A673 (cell line): ENCODE results near the gene CPEB4. TPM values are rescaled to one million over a fixed set of nuclear protein-coding genes. Genes with fewer than 3 reads are reported as not detected.

Experiments
- BruUV-seq: library from RNA; stranded (reverse); fragments of 400-500 nt; replicated peaks from 2 replicates; lab custom pipeline; 2021; lab: Mats Ljungman, UMichigan
- CTCF ChIA-PET: fragments of 300-600 bp; sonication (Branson Sonifier 250); formaldehyde crosslinking; loops from one replicate; lab custom pipeline; 2022; ENCODE audit warnings: antibody characterized with exemption; lab: Charles Lee
- POLR2A ChIA-PET: fragments of 300-600 bp; sonication (Branson Sonifier 250); formaldehyde crosslinking; loops from one replicate; lab custom pipeline; 2022; ENCODE audit warnings: antibody characterized with exemption; ENCODE audit not compliant: low non-redundant PET; lab: Charles Lee
- DNase-seq: peaks from one replicate; pipeline ENCODE4 v3.0.0-alpha.2; 2015; ENCODE audit warnings: low spot score
- H3K27ac ChIP-seq: fragments of 200-600 bp; sonication (generic); 2 replicates; pipeline ENCODE4 v1.5.1; 2016; ENCODE audit warnings: mixed run types, low read depth, mild to moderate bottlenecking, mixed read lengths, antibody characterized with exemption, low read length; ENCODE audit not compliant: poor library complexity, severe bottlenecking
- H3K27me3 ChIP-seq: fragments of 200-600 bp; sonication (generic); replicated peaks from 2 replicates; pipeline ENCODE4 v1.6.1; 2017; ENCODE audit warnings: mixed run types, low read depth, mild to moderate bottlenecking, mixed read lengths, antibody characterized with exemption, low read length; ENCODE audit not compliant: insufficient read depth, poor library complexity
- H3K36me3 ChIP-seq: fragments of 200-600 bp; sonication (generic); 2 replicates; pipeline ENCODE4 v1.6.1; 2016; ENCODE audit warnings: mixed run types, mild to moderate bottlenecking, mixed read lengths, antibody characterized with exemption, low read length; ENCODE audit not compliant: insufficient read depth, poor library complexity, severe bottlenecking
- H3K4me1 ChIP-seq: fragments of 200-600 bp; sonication (generic); 2 replicates; pipeline ENCODE4 v1.6.1; 2017; ENCODE audit warnings: mixed run types, mild to moderate bottlenecking, mixed read lengths, antibody characterized with exemption, low read length; ENCODE audit not compliant: insufficient read depth, poor library complexity, severe bottlenecking
- H3K4me3 ChIP-seq: fragments of 200-600 bp; sonication (generic); 2 replicates; pipeline ENCODE4 v1.5.1; 2016; ENCODE audit warnings: low read depth, mixed run types, mild to moderate bottlenecking, mixed read lengths, low read length; ENCODE audit not compliant: poor library complexity, severe bottlenecking
- H3K9me3 ChIP-seq: fragments of 200-600 bp; sonication (generic); 2 replicates; pipeline ENCODE4 v1.6.1; 2016; ENCODE audit warnings: mixed run types, low read depth, mild to moderate bottlenecking, mixed read lengths, antibody characterized with exemption, low read length; ENCODE audit not compliant: poor library complexity, severe bottlenecking
- CTCF ChIP-seq: fragments of 300-800, 200-600 bp; sonication (generic); conservative IDR thresholded peaks from 2 replicates; pipeline ENCODE4 v1.5.1; 2017; ENCODE audit warnings: low read depth, mild to moderate bottlenecking, antibody characterized with exemption, low read length, moderate library complexity, mixed read lengths
- EZH2 ChIP-seq: fragments of 200-600 bp; sonication (generic); IDR thresholded peaks from 2 replicates; pipeline ENCODE4 v1.6.1; 2017; ENCODE audit warnings: borderline replicate concordance, low read depth, mild to moderate bottlenecking, mixed read lengths, antibody characterized with exemption, low read length; ENCODE audit not compliant: poor library complexity, severe bottlenecking
- intact Hi-C: fragments of 100-400 bp; cut with micrococcal nuclease; formaldehyde crosslinking; loops from one replicate; pipeline ENCODE4 v1.10.0; 2022; ENCODE audit not compliant: unreplicated experiment
- total RNA-seq: library from RNA; stranded (reverse); gene quantifications from 2 replicates; pipeline ENCODE4 v1.2.3, GENCODE V29; 2021

The CPEB4 gene
- total RNA-seq, 1 experiment from 2014 or later, result 1.6 TPM

DNA sequence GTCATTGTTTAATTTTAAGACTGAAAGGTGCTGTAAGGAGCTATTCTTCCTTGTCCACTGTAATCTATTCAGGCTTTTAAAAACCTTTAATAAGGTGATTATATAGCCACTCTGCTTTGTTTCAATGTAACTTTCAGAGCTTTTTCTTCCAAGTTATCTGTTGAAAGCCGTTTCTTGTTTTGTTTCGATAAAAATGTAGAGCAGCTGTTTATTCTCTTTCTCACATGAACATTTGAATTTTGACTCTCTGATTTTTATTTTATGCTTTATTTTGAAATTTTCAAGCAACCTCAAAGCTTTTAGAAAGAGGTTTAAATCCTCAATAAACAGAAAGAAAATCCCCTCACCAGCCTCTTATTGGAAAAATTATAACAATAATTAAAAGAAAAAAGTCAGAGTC, 47.2 kb downstream of the CPEB4 start:
- no TSS peak for BruUV-seq

GRCh38 chr5:173940269-173940668, 52.1 kb downstream of the CPEB4 start:
- no TSS peak for BruUV-seq

More for the DNA sequence above, 47.2 kb downstream of the CPEB4 start:
- Histone ChIP-seq H3K4me3 (no peak overlapping the region), H3K4me1 (no peaks in the 10 kb centered on the region), H3K27me3 (no peaks in the 10 kb centered on the region), H3K9me3 (no peaks in the 10 kb centered on the region), H3K36me3 (no peaks in the 10 kb centered on the region), H3K27ac (no peak overlapping the region)
- TF ChIP-seq CTCF, result no peak
- DNase-seq, result no peak
- ChIA-PET POLR2A (no interaction called here), CTCF (no interaction called here)
- intact Hi-C loops, result no loop called here

GRCh38 chr5:173941102-173941501, 53.0 kb downstream of the CPEB4 start:
- H3K36me3 ChIP-seq, result no peaks in the 10 kb centered on the region
- no TSS peak for BruUV-seq
- CTCF ChIA-PET, result no interaction called here
- POLR2A ChIA-PET, result no interaction called here
- no peaks in the 10 kb centered on the region for H3K27me3 ChIP-seq
- H3K27ac ChIP-seq, result no peak overlapping the region
- intact Hi-C loops, result no loop called here
- no peaks in the 10 kb centered on the region for H3K9me3 ChIP-seq
- DNase-seq, result no peak
- no peaks in the 10 kb centered on the region for H3K4me1 ChIP-seq
- no peak for TF ChIP-seq CTCF
- no peak for TF ChIP-seq EZH2
- no peak overlapping the region for H3K4me3 ChIP-seq

More at GRCh38 chr5:173940269-173940668, 52.1 kb downstream of the CPEB4 start:
- ChIA-PET POLR2A (no interaction called here), CTCF (no interaction called here)
- intact Hi-C loops, result no loop called here
- no peaks in the 10 kb centered on the region for H3K27me3 ChIP-seq
- no peak for DNase-seq
- no peak for TF ChIP-seq EZH2
- no peak for TF ChIP-seq CTCF
- no peak overlapping the region for H3K4me3 ChIP-seq
- H3K9me3 ChIP-seq, result no peaks in the 10 kb centered on the region
- no peaks in the 10 kb centered on the region for H3K36me3 ChIP-seq
- no peaks in the 10 kb centered on the region for H3K4me1 ChIP-seq
- no peak overlapping the region for H3K27ac ChIP-seq
